GM19467 (cell line): ENCODE measurements around the gene DEXI.
"Not testable (repeated sequence)": the region's sequence is repeated elsewhere in the genome, so short reads cannot be mapped to it uniquely, and the experiment has no call there.

Experiments used
- ATAC-seq: cut with Tn5 transposase; IDR thresholded peaks from one replicate; pipeline ENCODE4 v1.9.1; 2021; ENCODE audit warnings: mild to moderate bottlenecking, moderate library complexity; ENCODE audit not compliant: unreplicated experiment

Gene DEXI

DNA sequence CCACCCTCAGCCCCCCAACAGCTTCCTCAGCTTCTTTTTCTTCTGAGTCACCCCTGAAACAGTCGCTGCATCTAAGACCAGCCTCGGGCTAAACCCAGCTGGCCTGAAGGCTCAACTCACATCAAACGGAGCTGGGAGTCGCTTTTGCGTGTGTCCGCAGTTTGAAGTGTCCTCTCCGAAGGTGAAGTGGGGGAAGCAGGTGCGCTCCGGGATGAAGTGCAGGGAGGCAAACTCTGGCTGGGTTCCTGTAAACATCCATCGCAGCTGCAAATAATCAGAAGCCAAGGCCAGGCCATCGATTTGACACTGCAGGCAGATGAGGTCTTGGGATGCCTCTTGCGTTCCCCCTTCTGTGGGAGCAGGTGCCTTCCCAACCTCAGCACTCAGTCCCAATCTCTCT, 13.2 kb downstream of the DEXI start:
- ATAC-seq: not testable (repeated sequence)

- no peak for ATAC-seq
Measured at GRCh38 chr16:10927497-10928112, 14.7 kb downstream of the DEXI start.

GRCh38 chr16:10926867-10927266, 15.4 kb downstream of the DEXI start:
- ATAC-seq: no peak

- no peak for ATAC-seq
Measured at GRCh38 chr16:10926094-10926493, 16.2 kb downstream of the DEXI start.

DNA sequence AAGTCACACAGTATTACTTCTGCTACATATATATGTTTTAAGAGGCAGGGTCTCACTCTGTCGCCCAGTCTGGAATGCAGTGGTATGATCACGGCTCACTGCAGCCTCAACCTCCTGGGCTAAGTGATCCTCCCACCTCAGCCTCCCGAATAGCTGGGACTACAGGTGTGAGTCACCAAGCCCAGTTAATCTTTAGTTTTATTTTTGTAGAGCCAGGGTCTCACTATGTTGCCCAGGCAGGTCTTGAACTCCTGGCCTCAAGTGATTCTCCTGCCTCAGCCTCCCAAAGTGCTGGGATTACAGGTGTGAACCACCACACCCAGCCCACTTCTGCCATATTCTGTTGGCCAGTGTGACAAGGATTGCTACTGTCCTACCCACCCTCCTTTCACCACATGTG, 17.0 kb downstream of the DEXI start:
- not testable (repeated sequence) for ATAC-seq

DNA sequence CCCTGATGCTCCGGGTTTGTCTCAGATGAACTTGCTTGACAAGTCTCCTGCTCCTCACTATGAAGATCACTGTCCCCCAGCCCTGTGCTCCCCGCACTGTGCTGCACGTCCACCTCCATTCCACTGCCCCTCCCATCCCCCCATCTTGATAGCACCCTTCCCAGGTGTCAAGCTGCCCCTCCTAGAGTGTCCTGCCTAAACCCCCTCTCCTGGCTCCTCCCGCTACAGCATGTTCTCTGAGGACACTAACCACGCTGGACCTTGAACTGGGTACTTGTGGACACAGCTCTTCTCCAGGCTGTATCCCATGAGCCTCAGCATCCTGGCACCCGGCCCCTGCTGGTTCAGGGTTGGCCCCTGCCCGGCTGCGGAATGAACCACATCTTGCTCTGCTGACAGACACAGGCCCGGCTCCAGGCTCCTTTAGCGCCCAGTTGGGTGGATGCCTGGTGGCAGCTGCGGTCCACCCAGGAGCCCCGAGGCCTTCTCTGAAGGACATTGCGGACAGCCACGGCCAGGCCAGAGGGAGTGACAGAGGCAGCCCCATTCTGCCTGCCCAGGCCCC, 18.5 kb downstream of the DEXI start:
- ATAC-seq: no peak

DNA sequence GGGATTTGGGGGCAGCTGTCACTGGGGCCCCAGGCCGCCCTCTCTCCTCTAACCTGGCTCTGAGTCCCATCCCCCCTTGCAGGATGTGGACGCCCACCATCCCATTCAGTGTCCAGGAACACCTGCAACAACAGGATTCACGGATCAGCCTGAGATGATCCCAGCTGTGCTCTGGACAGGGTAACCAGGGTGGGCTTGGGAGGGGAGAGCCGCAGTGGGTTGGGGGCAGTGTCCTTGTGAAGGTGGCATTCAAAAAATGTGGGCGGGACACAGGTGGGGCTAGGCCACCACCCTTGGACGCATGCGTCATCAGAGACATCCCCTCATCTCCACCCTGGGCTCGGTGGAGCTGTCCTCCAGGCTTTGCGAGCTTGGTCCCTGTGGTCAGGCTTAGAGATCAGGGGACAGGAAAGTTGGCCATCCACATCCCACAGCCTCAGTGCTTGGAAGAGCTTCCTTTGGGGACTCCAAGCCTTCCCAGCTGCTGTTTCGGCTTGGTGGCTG, 19.1 kb downstream of the DEXI start:
- ATAC-seq: no peak

- ATAC-seq: no peak
Measured at GRCh38 chr16:10922328-10923145, 19.7 kb downstream of the DEXI start.

DNA sequence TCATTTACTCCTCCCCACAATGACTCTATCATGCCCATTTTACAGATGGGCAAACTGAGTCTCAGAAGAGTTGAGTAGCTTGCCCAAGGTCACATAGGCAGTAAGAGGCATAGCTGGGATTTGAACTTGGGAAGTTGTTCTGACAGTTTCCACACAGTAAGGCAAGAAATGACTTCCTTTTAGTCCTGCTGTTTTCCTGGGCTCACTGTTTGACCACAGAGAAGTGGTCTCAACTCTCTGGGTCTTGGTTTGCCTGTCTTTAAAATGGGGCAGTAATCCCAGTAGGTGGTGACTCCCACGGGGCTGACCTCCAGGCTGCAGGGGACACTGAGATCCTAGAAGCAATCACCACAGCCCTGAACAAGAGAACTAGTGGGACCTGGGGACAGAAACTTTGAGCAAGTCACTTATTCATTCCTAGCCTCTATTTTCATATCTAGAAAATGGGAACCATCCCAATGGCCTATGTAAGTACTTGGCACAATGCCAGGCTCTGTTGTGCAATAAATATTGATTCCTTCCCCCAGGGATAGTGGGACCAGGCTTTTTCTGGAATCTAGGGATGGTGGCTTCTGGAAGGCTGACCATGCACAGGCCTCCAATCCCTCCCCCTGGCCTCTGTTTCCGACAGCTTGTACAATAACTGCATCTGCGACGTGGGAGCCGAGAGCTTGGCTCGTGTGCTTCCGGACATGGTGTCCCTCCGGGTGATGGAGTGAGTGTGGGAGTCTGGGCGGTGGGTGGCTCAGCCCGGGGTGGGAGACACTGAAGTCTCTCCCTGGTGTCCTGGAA, 20.5 kb downstream of the DEXI start:
- ATAC-seq: no peak

DNA sequence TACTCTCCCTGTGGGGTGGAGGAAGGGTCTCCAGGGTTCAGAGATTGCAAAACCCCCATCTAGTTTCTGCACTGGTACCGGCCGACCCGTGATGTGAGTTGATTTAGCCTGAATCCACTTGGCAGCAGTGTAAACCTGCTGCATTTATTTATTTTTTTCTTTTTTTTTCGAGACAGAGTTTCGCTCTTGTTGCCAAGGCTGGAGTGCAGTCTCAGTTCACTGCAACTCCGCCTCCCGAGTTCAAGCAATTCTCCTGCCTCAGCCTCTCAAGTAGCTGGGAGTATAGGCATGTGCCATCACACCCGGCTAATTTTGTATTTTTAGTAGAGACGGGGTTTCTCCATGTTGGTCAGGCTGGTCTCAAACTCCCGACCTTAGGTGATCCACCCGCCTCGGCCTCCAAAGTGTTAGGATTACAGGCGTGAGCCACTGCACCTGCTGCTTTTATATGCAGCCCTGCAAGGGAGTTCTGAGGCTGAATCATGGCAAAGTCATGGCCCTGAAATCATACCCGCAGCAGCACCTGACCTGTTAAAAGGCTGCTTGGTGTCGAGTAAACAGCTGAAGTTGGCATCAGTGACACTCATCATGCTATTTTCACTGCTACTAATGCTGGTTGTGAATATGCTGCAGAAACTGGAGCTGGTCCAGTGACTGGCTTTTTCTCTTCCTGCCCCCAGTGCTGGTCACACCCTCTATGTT, 21.4 kb downstream of the DEXI start:
- no peak for ATAC-seq

GRCh38 chr16:10919003-10919351, 23.3 kb downstream of the DEXI start:
- no peak for ATAC-seq

GRCh38 chr16:10918294-10919002, 23.8 kb downstream of the DEXI start:
- ATAC-seq: peak; percentile 62

DNA sequence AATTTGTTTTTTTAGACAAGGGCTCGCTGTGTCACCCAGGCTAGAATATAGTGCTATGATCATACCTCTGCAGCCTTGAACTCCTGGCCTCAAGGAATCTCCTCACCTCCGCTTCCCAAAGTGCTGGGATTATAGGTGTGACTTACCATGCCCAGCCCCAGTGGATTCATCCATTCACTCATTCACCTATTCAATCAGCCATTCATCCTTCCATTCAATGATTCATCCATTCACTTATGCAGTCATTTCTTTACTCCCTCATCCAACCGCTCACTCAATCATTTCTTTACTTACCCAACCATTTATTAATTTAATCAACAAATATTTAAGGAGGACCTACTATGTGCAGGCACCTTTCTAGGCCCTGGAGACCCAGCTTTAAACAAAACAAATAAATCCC, 25.7 kb downstream of the DEXI start:
- ATAC-seq: no peak

GRCh38 chr16:10911267-10911666, 31.0 kb downstream of the DEXI start:
- no peak for ATAC-seq

- no peak for ATAC-seq
Measured at GRCh38 chr16:10907757-10908045, 34.6 kb downstream of the DEXI start.

DNA sequence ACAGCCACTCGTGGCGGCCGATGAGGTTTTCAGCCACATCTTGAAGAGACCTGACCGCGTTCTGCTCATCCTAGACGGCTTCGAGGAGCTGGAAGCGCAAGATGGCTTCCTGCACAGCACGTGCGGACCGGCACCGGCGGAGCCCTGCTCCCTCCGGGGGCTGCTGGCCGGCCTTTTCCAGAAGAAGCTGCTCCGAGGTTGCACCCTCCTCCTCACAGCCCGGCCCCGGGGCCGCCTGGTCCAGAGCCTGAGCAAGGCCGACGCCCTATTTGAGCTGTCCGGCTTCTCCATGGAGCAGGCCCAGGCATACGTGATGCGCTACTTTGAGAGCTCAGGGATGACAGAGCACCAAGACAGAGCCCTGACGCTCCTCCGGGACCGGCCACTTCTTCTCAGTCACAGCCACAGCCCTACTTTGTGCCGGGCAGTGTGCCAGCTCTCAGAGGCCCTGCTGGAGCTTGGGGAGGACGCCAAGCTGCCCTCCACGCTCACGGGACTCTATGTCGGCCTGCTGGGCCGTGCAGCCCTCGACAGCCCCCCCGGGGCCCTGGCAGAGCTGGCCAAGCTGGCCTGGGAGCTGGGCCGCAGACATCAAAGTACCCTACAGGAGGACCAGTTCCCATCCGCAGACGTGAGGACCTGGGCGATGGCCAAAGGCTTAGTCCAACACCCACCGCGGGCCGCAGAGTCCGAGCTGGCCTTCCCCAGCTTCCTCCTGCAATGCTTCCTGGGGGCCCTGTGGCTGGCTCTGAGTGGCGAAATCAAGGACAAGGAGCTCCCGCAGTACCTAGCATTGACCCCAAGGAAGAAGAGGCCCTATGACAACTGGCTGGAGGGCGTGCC, 35.1 kb downstream of the DEXI start:
- ATAC-seq: no peak

- ATAC-seq: no peak
Measured at GRCh38 chr16:10906482-10906881, 35.8 kb downstream of the DEXI start.

DNA sequence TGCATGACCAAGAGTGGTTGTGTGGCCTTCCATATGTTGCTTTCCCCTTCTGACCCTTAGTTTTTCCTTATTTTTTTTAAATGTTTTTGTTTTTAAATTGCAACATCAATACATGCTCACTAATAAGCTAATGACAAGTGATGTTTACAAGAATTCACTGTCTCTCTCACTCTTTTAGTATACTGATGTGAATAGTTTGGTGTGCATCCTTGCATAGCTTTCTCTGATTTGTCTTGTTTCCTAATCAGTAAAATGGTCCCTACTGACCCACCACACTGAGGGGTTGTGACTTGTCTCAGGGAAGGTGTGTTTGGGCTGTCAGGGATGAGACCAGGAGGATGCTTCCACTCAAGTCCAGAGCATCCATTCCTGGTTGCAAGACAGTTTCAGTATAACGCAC, 39.3 kb downstream of the DEXI start:
- ATAC-seq: no peak

DNA sequence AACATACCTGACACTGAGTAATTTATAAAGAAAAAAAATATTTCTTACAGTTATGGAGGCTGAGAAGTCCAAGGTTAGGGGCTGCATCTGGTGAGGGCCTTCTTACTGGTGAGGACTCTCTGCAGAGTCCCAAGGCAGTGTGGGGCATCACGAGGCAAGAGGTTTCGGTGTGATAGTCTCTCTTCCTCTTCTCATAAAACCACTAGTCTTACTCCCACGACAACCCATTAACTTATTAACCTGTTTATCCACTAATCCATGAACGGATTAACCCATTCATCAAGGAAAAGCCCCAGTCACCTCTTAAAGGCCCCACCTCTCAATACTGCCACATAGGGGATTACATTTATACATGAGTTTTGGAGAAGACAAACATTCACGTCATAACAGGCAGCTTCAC, 45.1 kb downstream of the DEXI start:
- peak; percentile 64 for ATAC-seq
